ENCODE results near the gene C10orf88. TPM values are rescaled to one million over a fixed set of nuclear protein-coding genes. Genes with fewer than 3 reads are reported as not detected.

C10orf88 gene
- total and polyA plus RNA-seq, 9 of the 15 experiments (the other 6 are each of a cell fraction or from before 2014, with no cell fraction given) = 2.5 to 9.6 (median 7.5) TPM

DNA sequence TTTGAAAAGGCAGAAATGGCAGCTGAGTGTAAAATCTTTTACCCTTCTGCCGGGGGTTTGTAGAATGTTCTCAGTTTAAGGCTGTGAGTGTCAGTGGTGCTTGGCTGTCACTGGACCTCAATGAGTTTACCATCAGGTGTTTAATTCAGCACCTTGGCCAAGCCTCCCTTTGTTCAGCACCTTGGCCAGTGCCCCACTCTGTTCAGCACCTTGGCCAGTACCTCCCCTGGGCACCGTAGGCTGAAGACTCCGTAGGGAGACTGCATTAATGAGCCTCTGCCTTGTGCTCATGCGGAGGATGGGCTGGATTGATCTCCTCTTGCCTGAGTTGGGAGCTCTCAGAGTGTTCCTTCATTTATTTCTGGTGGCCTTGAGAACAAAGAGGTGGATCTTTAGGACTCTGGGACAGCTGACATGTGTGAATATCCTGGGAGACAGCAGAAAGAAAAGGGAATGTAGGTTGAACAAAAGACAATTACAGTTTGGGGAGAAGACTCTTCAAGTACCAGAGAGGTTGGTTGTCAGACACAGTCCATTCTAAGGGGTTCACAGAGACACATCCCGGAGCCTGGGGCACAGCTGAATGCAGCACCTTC, 42.0 kb downstream of the C10orf88 start (continued):
- TF ChIP-seq SMARCB1 (IDR thresholded peaks at IDR 0.05; ENCODE audit: insufficient read length, low read depth) (no peak), DPF2 (IDR thresholded peaks at IDR 0.05) (no peak), ZNF184 (CRISPR knock-in tag; IDR thresholded peaks at IDR 0.05) (peak; percentile 84; the same call in 1 of the 2 replicates), HDAC1 (IDR thresholded peaks at IDR 0.05) (peak in 1 of 2 experiments; percentile 80; a peak in 2 of 4 replicates), ZNF444 (CRISPR knock-in tag; IDR thresholded peaks at IDR 0.05) (no peak), ZNF316 (IDR thresholded peaks at IDR 0.05) (no peak), FOXJ2 (tag; IDR thresholded peaks at IDR 0.05) (0 out of 2 replicates have a peak, but pooled peaks have one; percentile 70), ZNF408 (CRISPR knock-in tag; IDR thresholded peaks at IDR 0.05; ENCODE audit: low read depth) (no peak), ZNF589 (CRISPR knock-in tag; IDR thresholded peaks at IDR 0.05; ENCODE audit: low read depth) (peak; percentile 62), ZNF232 (CRISPR knock-in tag; IDR thresholded peaks at IDR 0.05) (peak; percentile 99), SLC30A9 (CRISPR knock-in tag; IDR thresholded peaks at IDR 0.05) (no peak)
- TF ChIP-seq, protein P1, sequence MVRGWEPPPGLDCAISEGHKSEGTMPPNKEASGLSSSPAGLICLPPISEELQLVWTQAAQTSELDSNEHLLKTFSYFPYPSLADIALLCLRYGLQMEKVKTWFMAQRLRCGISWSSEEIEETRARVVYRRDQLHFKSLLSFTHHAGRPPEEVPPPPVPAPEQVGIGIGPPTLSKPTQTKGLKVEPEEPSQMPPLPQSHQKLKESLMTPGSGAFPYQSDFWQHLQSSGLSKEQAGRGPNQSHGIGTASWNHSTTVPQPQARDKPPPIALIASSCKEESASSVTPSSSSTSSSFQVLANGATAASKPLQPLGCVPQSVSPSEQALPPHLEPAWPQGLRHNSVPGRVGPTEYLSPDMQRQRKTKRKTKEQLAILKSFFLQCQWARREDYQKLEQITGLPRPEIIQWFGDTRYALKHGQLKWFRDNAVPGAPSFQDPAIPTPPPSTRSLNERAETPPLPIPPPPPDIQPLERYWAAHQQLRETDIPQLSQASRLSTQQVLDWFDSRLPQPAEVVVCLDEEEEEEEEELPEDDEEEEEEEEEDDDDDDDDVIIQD (CRISPR knock-in tag; IDR thresholded peaks at IDR 0.05) = no peak
- TF ChIP-seq, protein P2, sequence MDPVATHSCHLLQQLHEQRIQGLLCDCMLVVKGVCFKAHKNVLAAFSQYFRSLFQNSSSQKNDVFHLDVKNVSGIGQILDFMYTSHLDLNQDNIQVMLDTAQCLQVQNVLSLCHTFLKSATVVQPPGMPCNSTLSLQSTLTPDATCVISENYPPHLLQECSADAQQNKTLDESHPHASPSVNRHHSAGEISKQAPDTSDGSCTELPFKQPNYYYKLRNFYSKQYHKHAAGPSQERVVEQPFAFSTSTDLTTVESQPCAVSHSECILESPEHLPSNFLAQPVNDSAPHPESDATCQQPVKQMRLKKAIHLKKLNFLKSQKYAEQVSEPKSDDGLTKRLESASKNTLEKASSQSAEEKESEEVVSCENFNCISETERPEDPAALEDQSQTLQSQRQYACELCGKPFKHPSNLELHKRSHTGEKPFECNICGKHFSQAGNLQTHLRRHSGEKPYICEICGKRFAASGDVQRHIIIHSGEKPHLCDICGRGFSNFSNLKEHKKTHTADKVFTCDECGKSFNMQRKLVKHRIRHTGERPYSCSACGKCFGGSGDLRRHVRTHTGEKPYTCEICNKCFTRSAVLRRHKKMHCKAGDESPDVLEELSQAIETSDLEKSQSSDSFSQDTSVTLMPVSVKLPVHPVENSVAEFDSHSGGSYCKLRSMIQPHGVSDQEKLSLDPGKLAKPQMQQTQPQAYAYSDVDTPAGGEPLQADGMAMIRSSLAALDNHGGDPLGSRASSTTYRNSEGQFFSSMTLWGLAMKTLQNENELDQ (CRISPR knock-in tag; IDR thresholded peaks at IDR 0.05; ENCODE audit: borderline replicate concordance) = peak; percentile 99
- TF ChIP-seq, protein P3, sequence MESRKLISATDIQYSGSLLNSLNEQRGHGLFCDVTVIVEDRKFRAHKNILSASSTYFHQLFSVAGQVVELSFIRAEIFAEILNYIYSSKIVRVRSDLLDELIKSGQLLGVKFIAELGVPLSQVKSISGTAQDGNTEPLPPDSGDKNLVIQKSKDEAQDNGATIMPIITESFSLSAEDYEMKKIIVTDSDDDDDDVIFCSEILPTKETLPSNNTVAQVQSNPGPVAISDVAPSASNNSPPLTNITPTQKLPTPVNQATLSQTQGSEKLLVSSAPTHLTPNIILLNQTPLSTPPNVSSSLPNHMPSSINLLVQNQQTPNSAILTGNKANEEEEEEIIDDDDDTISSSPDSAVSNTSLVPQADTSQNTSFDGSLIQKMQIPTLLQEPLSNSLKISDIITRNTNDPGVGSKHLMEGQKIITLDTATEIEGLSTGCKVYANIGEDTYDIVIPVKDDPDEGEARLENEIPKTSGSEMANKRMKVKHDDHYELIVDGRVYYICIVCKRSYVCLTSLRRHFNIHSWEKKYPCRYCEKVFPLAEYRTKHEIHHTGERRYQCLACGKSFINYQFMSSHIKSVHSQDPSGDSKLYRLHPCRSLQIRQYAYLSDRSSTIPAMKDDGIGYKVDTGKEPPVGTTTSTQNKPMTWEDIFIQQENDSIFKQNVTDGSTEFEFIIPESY (CRISPR knock-in tag; IDR thresholded peaks at IDR 0.05) = peak; percentile 93
- TF ChIP-seq, protein P4, sequence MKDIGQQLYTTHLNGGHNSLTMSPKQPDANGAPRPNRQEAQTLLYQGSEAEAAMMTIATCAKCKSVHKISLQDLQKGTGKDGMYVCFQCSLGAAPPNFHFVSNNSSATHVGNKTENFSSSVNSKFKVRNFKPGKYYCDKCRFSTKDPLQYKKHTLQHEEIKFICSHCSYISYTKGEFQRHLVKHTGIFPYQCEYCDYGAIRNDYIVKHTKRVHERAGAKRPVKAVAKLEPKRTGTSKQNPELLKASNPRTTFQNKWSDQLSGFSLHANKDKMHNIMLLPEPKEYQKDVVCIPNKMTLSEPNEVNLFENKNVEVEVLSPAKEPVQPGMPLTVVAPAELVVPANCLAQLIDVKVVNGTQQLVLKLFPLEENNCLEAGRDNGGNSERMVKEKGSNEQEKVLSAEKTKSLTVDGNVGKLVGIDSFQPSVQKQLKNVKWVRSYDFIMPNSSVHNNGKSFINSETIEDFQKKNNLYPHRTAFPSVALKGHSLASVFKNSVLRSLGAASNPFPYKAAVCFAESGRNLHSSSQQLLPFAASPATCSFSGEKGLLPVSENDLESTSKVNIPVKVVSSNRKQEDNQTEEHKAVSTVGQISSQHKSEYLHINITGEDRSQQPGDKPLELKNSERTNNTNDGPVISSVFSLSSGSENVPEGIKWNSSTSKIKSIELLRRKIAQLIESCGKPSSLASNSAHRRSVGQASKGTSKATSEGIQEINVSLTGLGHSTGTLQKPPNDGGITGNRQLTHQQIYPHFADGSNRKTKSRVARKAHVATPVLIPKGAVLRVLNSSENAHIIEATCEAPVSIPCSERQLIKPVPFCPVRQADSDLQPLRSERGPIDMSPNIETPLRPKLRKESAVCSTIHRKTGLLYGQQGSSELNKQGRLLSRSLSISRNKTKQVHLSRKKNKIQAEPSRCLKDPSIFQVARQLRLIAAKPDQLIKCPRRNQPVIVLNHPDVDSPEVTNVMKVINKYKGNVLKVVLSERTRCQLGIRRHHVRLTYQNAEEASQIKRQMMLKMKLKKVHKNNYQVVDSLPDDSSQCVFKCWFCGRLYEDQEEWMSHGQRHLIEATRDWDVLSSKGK (CRISPR knock-in tag; IDR thresholded peaks at IDR 0.05) = no peak
